Thyroid gland (tissue), 4 donors: Measurements from ENCODE around the gene TNN. TPM values are rescaled to one million over a fixed set of nuclear protein-coding genes. Genes with fewer than 3 reads are reported as not detected.

Experiments used
- DNase-seq, 2 donors: peaks; one replicate each; pipeline ENCODE4 v3.0.0-alpha.2; 2019
- H3K27ac ChIP-seq, 3 donors: fragments of 200-600 bp; sonication (generic); 1 replicate in 2 of 3; 2 replicates in 1 of 3; pipeline ENCODE4 v1.5.1; 2016 to 2019; ENCODE audit warnings: mild to moderate bottlenecking in 1 of 3, moderate library complexity in 1 of 3
- H3K27me3 ChIP-seq: fragments of 200-600 bp; sonication (generic); one replicate; pipeline ENCODE4 v1.5.1; 2019
- H3K36me3 ChIP-seq, 2 donors: fragments of 200-600 bp; sonication (generic); one replicate each; pipeline ENCODE4 v1.5.1; 2016 to 2019
- H3K4me1 ChIP-seq, 2 donors: fragments of 200-600 bp; sonication (generic); one replicate each; pipeline ENCODE4 v1.5.1; 2017 to 2019
- H3K4me3 ChIP-seq, 3 donors: fragments of 200-600 bp; sonication (generic); replicated peaks in 1 of 3; 1 replicate in 2 of 3; 2 replicates in 1 of 3; pipeline ENCODE4 v1.5.1; 2016; ENCODE audit warnings: mild to moderate bottlenecking in 1 of 3
- H3K9me3 ChIP-seq: fragments of 200-600 bp; sonication (generic); one replicate; pipeline ENCODE4 v1.5.1; 2017
- CTCF ChIP-seq, 6 experiments: fragments of 200-600 bp in 3 of 6; fragments of 450-650 bp in 3 of 6; sonication (generic) in 3 of 6; IDR thresholded peaks; one replicate each; pipeline ENCODE4 v1.5.1; 2016 to 2019; ENCODE audit warnings: antibody characterized with exemption in 6 of 6, mild to moderate bottlenecking in 2 of 6, inconsistent platforms in 1 of 6, moderate library complexity in 1 of 6
- POLR2A ChIP-seq, 2 donors: fragments of 450-650 bp; IDR thresholded peaks; one replicate each; pipeline ENCODE4 v1.6.1; 2017; ENCODE audit warnings: antibody characterized with exemption in 2 of 2, mild to moderate bottlenecking in 2 of 2, moderate library complexity in 1 of 2
- WGBS, 2 donors: methylation state at CpG; one replicate each; pipeline ENCODE4 v1.1.5; 2017; 5-methylcytosine and 5-hydroxymethylcytosine counted together
- intact Hi-C: fragments of 100-400 bp; cut with DNase I; formaldehyde crosslinking; loops from one replicate; pipeline ENCODE4 v1.15.1; 2023
- total RNA-seq, 4 donors: library from RNA; depleted of rRNA; stranded (reverse); fragments of >200 nt; gene quantifications; one replicate each; pipeline ENCODE4 v1.2.3, GENCODE V29; 2016

TNN gene
- total RNA-seq, 4 donors from 2014 or later, result 0.27 to 1.3 (median 0.44) TPM

GRCh38 chr1:175192630-175193526 is 125.2 kb downstream of the TNN start, which contains the start of gene KIAA0040:
KIAA0040 (minus strand) TSS chr1:175192776; CDS start chr1:175161013, 31,763 bp downstream.
- peak in 1 of 2 donors; percentile 66 for TF ChIP-seq POLR2A (IDR thresholded peaks at IDR 0.05)
- TF ChIP-seq CTCF (IDR thresholded peaks at IDR 0.05), result peak in 1 of 6 experiments; percentile 9
- Histone ChIP-seq H3K9me3 (no peaks in the 10 kb centered on the region), H3K27me3 (no peaks in the 10 kb centered on the region), H3K4me3 (peak within 1 kb of the TSS; percentile 47 to 80 (median 61)), H3K4me1 (peaks cover 12 to 34% of the 10 kb centered on the region in 2 donors), H3K27ac (peak within 1 kb of the TSS; percentile 80 to 91 (median 86)), H3K36me3 (no peaks in the 10 kb centered on the region)
- peak; percentile 84 to 87 for DNase-seq
- 6 to 7% methylated on average over 17 to 26 of the region's 62 CpGs for WGBS, 2 donors
- intact Hi-C loops, result no loop called here

- no peaks in the 10 kb centered on the region for H3K36me3 ChIP-seq
- DNase-seq, result no peak
- intact Hi-C loops, result no loop called here
- H3K27me3 ChIP-seq, result no peaks in the 10 kb centered on the region
- H3K4me3 ChIP-seq, result peak overlapping the region in 2 of 3 donors; percentile 3 to 61
- H3K9me3 ChIP-seq, result no peaks in the 10 kb centered on the region
- H3K27ac ChIP-seq, result peak overlapping the region; percentile 80 to 91 (median 86)
- peaks cover 12 to 34% of the 10 kb centered on the region in 2 donors for H3K4me1 ChIP-seq
- TF ChIP-seq POLR2A (IDR thresholded peaks at IDR 0.05) (no peak), CTCF (IDR thresholded peaks at IDR 0.05) (no peak)
- 47 to 57% methylated on average over 4 of the region's 4 CpGs for WGBS, 2 donors
Observed at GRCh38 chr1:175193527-175193910, 125.9 kb downstream of the TNN start.

- WGBS, 2 donors, result 0% methylated on average over 1 of the region's 1 CpG
- Histone ChIP-seq H3K27ac (no peak overlapping the region), H3K36me3 (no peaks in the 10 kb centered on the region), H3K4me3 (no peak overlapping the region), H3K4me1 (peaks cover 12 to 21% of the 10 kb centered on the region in 2 donors), H3K9me3 (no peaks in the 10 kb centered on the region), H3K27me3 (no peaks in the 10 kb centered on the region)
- no peak for DNase-seq
- TF ChIP-seq POLR2A (IDR thresholded peaks at IDR 0.05) (no peak), CTCF (IDR thresholded peaks at IDR 0.05) (no peak)
- intact Hi-C loops, result no loop called here
Observed at GRCh38 chr1:175195281-175195680, 127.6 kb downstream of the TNN start.

- H3K27me3 ChIP-seq, result no peaks in the 10 kb centered on the region
- intact Hi-C loops, result no loop called here
- no peak overlapping the region for H3K27ac ChIP-seq
- H3K4me1 ChIP-seq, result peaks cover 10 to 16% of the 10 kb centered on the region in 2 donors
- no peaks in the 10 kb centered on the region for H3K9me3 ChIP-seq
- TF ChIP-seq POLR2A (IDR thresholded peaks at IDR 0.05), result no peak
- no peak for TF ChIP-seq CTCF (IDR thresholded peaks at IDR 0.05)
- 76 to 87% methylated on average over 3 of the region's 3 CpGs for WGBS, 2 donors
- DNase-seq, result no peak
- H3K4me3 ChIP-seq, result no peak overlapping the region
- no peaks in the 10 kb centered on the region for H3K36me3 ChIP-seq
Observed at GRCh38 chr1:175195798-175196197, 128.2 kb downstream of the TNN start.

GRCh38 chr1:175197531-175197930 is 129.9 kb downstream of the TNN start:
- WGBS, 2 donors, result 84 to 88% methylated on average over 2 of the region's 2 CpGs

More at GRCh38 chr1:175197531-175197930, 129.9 kb downstream of the TNN start:
- Histone ChIP-seq H3K4me1 (peaks cover 0 to 13% of the 10 kb centered on the region in 2 donors), H3K27ac (peak overlapping the region in 1 of 3 donors; percentile 1), H3K27me3 (no peaks in the 10 kb centered on the region), H3K36me3 (no peaks in the 10 kb centered on the region), H3K4me3 (no peak overlapping the region), H3K9me3 (no peaks in the 10 kb centered on the region)
- no peak for TF ChIP-seq CTCF (IDR thresholded peaks at IDR 0.05)
- TF ChIP-seq POLR2A (IDR thresholded peaks at IDR 0.05), result no peak
- intact Hi-C loops, result no loop called here
- no peak for DNase-seq
